KOPT-K1 (cell line): ENCODE results near the gene HLCS.

Experiments
- H3K27ac ChIP-seq: fragments of 200-600 bp; sonication (generic); 2 replicates; pipeline ENCODE4 v1.5.1; 2016; ENCODE audit warnings: antibody characterized with exemption, mild to moderate bottlenecking, low read depth, low read length; ENCODE audit not compliant: poor library complexity, severe bottlenecking
- H3K36me3 ChIP-seq: fragments of 200-600 bp; sonication (generic); 2 replicates; pipeline ENCODE4 v1.5.1; 2017; ENCODE audit warnings: antibody characterized with exemption, mild to moderate bottlenecking, low read length, moderate library complexity; ENCODE audit not compliant: insufficient read depth
- H3K9me3 ChIP-seq: fragments of 200-600 bp; sonication (generic); 2 replicates; pipeline ENCODE4 v1.5.1; 2017; ENCODE audit warnings: antibody characterized with exemption, low read length, mild to moderate bottlenecking; ENCODE audit not compliant: insufficient read depth, poor library complexity, severe bottlenecking

HLCS gene

DNA sequence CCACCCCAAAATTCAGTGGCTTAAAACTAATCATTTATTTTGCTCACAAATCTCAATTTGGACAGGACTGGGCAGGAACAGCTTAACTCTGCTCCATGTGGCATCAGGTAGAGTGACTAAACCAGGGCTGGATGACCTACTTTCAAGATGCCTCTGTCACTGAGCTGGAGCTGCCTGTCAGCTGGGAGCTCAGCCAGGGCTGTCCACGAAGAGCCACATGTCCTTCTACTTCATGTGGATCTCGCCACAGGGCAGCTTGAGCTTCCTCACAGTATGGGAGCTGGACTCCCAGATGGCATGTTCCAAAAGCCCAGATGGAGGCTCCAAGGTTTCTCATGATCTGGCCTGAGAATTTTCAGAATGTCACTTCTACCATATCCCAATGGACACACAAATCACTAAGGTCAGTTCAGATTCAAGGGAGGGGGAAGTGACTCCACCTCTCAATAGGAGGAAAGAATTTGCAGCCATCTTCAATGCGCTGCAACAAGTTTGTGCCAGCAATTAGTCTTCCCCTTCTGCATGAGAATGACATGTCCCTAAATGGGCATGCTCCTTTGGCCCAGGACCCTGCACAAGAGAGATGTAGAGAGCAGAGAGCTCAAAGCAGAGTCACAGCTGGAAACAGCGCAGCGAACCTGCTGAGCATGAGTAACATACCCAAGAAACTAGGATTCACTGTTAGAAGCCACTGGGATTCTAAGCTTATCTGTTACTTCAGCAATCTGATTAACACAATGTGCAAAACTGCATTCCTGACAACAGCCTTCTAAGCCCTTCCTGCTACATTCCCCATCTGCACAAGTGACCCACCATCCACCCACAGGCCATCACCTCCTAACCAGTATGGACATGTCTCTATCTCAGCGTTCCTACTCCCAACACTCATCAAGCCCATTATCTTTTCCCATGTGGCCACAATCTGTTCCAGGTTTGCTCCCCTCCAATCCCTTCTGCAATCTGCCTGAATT, 17.0 kb downstream of the HLCS start:
- Histone ChIP-seq H3K36me3 (peaks cover 11% of the 10 kb centered on the region; the same call in 1 of the 2 replicates), H3K27ac (no peak overlapping the region), H3K9me3 (no peaks in the 10 kb centered on the region)

DNA sequence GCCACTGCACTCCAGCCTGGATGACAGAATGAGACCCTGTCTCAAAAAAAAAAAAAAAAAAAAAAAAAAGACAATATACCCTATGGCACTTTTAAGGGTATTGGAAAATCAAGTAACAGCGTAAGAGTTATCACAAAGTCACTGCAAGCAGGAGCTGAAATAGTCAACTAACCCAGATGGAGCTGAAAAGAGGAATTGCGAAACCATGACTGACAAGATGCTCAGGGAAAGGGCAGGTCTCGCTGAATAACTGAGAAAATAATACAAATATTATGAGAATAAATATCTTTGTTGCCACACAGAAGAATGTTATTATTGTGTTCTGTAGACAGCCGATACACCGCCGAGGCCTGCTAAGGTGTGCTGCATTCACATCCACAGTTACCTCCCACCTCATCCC, 17.8 kb downstream of the HLCS start:
- Histone ChIP-seq H3K9me3 (no peaks in the 10 kb centered on the region), H3K36me3 (peaks cover 11% of the 10 kb centered on the region; the same call in 1 of the 2 replicates), H3K27ac (no peak overlapping the region)

DNA sequence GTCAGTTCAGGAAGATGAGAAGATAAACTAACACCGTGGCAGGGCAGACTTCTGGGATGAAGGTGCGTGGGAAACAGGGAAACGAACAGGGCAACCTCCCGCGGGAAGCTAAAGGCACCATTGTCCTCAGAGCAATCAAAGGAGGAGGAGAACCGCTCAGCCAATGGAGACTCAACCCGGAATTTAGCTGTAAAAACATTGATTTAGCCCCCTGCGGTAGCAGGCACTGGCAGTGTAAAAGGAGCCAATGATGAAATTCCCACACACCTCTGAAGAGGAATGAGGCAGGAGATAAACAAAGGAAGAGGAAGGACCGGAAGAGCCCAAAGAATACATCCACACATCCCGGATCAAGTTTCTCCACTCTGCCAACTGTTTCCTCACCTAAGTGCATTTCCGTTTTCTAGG, 19.5 kb downstream of the HLCS start:
- Histone ChIP-seq H3K27ac (no peak overlapping the region), H3K9me3 (no peaks in the 10 kb centered on the region), H3K36me3 (peaks cover 11% of the 10 kb centered on the region; the same call in 1 of the 2 replicates)

DNA sequence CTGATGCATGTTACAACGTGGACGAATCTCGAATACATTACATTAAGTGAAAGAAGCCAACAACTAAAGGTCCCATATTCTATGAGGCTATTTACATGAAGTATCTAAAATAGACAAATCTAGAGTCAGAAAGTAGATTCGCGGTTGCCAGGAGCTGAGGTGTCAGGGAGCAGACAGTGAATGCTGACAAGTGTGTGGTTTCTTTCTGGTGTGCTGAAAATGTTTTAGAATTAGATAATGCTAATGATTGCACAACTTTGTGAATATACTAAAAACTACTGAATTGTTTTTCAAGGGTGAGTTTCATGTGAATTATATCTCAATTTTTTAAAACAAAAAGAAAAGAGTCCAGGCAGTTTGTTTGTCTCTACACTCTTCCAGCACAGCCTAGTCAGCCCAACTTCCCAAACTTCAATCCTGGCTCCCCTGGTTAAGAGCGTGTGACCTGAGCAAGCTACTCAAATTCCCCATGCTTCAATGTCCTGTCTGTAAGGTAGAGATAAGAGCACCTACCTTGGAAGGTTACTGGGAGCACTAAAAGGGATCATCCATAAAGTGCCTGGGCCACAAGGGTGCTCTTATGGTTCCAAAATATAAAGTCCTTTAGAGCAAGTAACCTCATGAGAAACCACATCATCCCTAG, 20.9 kb downstream of the HLCS start:
- Histone ChIP-seq H3K27ac (no peak overlapping the region), H3K9me3 (no peaks in the 10 kb centered on the region), H3K36me3 (peaks cover 11% of the 10 kb centered on the region; the same call in 1 of the 2 replicates)

DNA sequence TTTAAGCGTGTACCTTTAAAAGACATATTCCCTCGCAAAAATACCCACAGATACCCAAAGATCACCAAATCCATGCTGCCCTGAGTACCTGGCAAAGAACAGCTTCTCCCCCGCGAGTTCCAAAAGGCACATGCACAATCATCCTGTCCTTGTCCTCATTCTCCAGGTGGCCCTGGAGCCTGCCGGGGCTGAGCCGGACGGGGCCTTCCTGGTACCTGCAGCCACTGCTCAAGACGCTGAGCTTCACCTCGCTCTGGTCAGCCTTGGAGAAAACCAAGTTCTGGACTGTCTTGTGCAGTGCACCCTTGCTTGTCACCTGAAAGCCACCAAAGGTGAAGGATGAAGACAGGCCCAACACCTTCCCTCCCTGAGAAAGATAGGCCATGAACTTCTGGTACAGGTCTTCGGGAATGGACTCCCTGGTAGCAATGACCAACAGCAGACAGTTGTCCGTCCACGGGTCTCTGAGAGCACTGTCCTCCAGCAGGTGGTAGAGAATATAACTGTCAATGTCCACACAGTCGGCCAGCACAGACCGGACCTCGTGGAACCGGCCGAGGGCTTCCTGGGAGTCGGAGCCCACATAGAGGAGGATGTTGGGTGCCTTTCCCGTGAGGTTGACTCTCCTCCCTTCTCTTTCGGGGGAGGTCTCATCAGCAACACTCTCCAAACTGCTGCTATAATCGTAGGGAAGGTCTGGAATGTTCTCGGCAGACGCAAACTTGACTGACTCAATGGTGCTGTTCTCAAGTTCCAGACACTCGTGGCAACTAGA, 29.9 kb downstream of the HLCS start:
- Histone ChIP-seq H3K27ac (no peak overlapping the region), H3K36me3 (peaks cover 15% of the 10 kb centered on the region; the same call in 1 of the 2 replicates), H3K9me3 (no peaks in the 10 kb centered on the region)

DNA sequence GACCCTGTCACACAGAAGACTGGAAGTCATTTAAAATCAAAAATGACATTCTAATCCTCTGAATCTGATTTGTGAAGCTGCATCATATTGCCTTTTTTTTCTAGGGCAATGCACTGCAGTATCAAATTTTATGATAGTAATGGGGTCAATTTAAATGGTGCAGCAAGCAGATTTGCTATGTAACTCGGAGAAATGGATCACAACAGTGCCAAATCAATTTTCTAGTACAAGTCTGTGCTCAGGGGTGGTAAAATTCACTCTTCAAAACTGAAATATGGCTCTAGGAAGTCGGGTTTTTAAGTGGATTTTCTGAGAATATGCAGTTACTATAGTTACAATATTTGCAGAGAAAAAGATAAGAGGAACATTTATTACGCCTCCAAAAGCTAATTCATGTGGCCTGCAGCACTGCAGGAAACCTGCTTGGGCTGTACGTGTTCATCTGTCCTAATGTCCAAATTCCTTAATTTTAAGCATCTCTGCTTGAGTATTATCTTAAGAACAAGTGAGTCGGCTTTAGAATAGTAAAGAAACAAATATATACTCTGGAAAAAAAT, 31.5 kb downstream of the HLCS start:
- H3K36me3 ChIP-seq, result peaks cover 15% of the 10 kb centered on the region; the same call in 1 of the 2 replicates
- no peak overlapping the region for H3K27ac ChIP-seq
- H3K9me3 ChIP-seq, result no peaks in the 10 kb centered on the region

DNA sequence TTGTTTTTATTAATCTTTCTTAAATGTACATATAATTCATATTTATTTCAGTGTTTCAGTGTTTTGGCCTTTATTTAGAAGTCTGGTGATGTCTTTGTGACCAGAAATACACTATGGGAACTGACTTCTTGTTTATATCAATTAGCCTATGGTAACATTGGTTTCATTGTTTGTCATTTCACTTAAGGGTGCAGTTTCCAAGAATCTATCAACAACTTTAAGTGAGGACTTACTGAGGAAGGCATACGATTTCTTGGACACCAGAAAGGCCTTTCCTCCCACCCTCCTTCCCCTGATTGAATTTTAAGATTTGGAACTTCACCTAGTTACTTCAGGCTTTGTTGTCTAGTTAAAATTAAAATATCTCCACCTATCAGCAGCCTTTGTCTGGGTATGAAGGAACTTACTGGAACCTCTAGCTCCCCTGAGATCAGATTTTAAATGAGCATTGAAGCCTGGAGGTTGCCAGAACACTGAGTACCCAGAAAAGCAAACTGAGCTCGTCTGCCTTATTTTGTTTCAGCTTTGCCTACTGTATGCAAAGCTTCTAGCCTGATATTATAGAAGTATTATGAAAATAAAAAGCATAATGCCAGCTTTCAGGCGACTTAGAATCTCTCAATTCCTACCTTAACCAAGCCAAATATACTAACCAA, 34.2 kb downstream of the HLCS start:
- Histone ChIP-seq H3K27ac (no peak overlapping the region), H3K9me3 (no peaks in the 10 kb centered on the region), H3K36me3 (peaks cover 22% of the 10 kb centered on the region; the same call in 1 of the 2 replicates)

DNA sequence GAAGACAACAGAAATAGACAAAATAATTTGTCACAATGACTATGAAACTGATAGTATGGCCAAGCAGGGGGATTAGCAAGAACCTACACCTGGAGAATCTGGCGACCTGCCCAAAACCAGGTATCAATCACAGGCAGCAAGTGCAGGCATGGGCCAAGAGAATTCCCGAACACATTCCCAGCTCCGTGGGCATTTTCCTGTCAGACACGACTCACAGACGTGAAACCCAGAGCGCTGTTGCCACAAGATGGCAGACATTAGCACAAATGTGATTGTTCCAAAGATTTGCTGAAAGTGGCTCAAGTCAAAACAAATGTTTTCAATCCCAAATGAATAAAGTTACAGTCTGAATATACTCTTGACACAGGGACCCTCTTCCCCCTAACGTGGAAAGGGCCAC, 36.8 kb downstream of the HLCS start:
- Histone ChIP-seq H3K36me3 (peaks cover 19% of the 10 kb centered on the region; the same call in 1 of the 2 replicates), H3K9me3 (no peaks in the 10 kb centered on the region), H3K27ac (no peak overlapping the region)

DNA sequence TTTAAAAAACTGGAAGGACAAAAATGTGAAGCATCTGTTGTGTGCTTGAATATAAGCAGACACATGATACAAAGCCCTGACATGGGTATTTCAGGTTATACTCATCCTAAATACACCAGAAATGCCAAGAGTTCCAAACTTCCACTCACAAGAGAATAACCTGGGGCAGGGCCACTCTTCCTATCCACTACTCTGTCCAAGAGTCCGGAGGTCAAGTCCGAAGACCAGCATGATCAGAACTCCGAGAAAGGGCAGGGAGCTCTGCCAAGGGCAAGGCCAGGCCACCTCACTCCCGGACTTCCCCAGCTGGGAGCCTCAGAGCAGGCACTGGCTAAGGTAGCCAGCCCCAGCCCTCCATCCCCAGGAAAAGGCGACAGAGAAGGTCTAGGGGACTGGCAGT, 37.5 kb downstream of the HLCS start:
- H3K36me3 ChIP-seq, result peaks cover 19% of the 10 kb centered on the region; the same call in 1 of the 2 replicates
- H3K9me3 ChIP-seq, result no peaks in the 10 kb centered on the region
- no peak overlapping the region for H3K27ac ChIP-seq

DNA sequence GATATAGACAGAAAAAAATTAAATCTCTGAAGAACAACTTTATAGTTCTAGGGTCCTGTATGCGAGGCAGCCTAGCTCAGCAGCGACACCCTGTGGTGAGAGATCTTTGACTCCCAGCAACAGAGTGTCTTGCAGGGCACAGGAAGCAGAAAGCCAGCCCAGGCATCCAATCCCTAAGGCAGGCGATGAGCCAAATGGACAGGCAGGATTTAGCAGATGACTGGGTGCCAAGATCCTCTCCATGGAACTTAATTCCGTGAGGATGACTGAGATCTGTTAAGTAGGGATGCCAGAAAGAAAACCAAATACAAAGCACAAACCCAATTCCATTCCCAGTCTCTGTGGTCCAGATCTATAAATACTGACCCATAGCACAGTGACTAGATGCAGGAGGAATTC, 38.8 kb downstream of the HLCS start:
- no peaks in the 10 kb centered on the region for H3K9me3 ChIP-seq
- no peak overlapping the region for H3K27ac ChIP-seq
- peaks cover 19% of the 10 kb centered on the region; the same call in 1 of the 2 replicates for H3K36me3 ChIP-seq

DNA sequence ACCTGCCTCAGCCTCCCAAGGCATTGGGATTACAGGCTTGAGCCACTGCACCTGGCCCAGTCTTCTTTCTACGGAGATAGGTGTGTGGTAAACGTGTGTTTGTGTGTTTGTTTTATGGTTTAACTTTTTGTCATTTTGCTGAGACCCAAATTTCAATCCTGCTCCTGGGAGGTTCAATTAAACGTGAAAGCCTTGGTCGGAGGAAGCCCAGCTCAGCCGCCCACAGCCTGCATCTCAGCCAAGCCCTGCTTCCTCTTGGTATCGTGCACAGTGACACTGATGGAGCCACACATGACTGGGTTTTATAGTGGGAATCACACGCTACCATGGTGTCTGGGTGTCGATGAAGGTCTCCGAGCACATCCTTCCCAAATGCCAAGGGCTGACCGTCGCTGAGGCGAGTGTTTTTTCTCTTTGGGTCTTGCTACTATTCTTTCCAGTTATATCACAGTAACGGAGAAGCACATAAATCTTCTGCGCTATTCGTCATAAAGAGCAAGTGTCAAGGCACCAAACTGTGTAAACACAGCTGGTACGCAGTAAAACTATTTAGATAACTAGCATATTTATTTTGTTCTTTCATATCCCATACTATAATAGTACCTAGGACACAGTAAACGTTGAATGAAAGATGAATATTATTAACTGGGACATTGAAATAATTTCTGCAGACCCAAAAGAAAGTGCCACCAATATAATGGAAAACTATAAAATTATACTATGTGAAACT, 39.3 kb downstream of the HLCS start:
- Histone ChIP-seq H3K27ac (no peak overlapping the region), H3K9me3 (no peaks in the 10 kb centered on the region), H3K36me3 (peaks cover 19% of the 10 kb centered on the region; the same call in 1 of the 2 replicates)

DNA sequence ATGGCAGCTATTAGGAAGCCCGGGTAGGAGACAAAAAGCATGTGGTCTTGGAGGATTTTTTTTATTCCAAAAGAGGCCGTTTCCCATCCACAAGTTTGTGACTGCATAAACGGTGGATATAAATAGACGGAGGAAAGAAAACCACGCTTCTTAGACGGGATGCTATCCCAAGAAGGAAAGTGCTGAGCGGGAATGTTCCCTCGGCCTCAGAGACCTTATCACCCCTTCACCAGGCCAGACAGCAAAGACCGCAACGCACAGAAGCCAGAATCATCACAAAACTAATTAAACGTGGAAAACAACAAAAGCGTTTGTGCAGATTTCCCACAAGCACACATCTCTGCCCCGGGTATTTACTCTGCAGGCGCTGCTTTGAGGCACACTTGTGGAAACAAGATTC, 43.2 kb downstream of the HLCS start:
- peaks cover 18% of the 10 kb centered on the region; the same call in 1 of the 2 replicates for H3K36me3 ChIP-seq
- no peaks in the 10 kb centered on the region for H3K9me3 ChIP-seq
- H3K27ac ChIP-seq, result no peak overlapping the region

DNA sequence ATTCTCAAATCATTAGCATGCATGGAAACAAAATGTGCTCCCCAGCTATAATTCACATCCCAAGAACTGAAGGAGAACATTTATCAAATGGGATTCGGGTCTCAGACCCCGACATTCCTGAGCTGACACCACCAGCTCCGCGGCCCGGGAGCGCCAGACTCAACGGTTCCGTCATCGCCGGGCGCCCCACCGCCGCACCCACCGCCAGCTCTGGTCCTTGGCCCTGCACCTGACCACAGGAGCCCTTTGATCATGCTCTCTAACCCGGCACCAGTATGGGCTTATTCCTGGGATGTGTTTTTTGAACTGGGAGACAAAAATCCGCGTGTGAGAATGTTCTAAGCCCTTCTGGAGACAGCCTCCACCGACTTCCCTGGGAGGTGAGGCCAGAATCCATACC, 43.6 kb downstream of the HLCS start:
- Histone ChIP-seq H3K27ac (no peak overlapping the region), H3K36me3 (peaks cover 13% of the 10 kb centered on the region; the same call in 1 of the 2 replicates), H3K9me3 (no peaks in the 10 kb centered on the region)

DNA sequence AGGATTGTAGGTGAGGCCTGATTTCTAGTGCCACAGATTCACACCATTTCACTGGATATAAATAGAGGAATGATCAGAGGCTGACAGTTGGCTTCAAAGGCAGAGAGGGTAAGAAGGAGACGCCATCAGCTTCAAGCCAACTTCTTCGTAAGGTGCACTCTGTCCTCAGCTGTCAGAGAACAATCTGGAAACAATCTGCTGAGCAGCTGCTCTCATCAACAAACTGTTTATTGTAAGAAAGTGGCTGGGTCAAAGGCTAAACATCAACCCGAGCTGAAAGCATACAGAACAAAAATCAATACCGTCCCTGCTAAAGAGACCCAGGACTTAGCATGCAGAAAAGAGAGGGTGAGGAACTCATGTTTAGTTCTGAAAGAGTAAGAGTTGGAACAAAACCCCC, 48.2 kb downstream of the HLCS start:
- H3K27ac ChIP-seq, result no peak overlapping the region
- H3K9me3 ChIP-seq, result no peaks in the 10 kb centered on the region
- H3K36me3 ChIP-seq, result no peaks in the 10 kb centered on the region
